ENCODE data around the gene GBE1.

The GBE1 gene

GRCh38 chr3:81459733-81460132 lies 301.7 kb downstream of the GBE1 start:
- DNase-seq: no peak

DNA sequence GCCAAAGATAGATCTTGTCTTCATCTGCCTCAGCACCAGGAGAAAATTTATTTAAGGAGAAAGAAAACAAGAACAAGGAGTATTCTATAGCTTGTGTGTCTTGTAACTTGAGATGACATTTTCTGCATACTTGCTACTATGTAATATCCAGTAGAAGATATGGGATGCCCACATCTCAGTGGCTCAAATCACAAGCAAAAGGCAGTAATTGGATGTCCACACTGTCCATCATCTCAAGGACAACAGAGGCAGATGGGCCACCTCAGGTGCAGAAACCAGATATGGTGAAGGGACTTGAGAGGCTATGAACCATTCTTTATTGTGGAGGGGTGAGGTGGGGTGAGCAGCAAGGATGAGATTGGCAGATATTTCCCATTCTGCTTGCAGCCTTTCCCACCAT lies 309.0 kb downstream of the GBE1 start:
- DNase-seq: peak; percentile 40

DNA sequence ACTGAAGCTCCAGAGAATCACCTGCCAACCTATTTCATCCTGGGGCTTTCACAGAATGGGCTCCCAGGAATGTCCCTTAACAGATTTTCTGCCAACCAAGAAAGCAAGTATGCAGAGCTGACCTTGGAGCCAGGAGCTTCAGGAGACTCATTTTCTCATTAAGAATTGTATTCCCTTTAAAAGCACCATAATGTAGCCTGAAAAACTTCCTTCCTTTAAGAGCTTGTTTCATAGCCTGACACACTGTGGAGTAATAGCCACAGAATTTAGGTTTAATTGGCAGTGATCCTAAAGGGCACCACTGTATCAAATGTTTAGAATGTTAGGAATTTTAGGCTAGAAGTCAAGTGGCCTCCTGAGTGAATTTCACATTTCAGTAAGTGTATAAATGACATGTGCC lies 309.8 kb downstream of the GBE1 start:
- peak; percentile 87 for DNase-seq

GRCh38 chr3:81451140-81451539 lies 310.3 kb downstream of the GBE1 start:
- no peak for DNase-seq

DNA sequence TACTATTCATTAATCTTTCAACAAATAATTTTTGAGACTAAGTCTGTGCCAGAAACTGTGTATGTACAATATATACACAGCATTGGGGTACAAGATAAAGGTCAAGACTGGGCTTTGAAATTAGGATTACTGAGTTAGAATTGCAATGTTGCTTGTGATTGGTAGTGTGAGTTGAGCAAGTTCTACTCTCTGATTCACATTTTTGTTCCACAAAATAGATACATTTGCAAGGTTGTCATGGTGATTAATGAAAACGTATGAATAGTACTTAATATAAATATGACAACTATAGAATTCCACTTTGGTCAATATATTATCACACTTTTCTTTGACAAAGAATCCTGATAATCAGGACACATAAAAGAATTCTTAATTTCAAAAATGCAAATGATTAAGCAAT lies 314.6 kb downstream of the GBE1 start:
- DNase-seq: peak; percentile 18

DNA sequence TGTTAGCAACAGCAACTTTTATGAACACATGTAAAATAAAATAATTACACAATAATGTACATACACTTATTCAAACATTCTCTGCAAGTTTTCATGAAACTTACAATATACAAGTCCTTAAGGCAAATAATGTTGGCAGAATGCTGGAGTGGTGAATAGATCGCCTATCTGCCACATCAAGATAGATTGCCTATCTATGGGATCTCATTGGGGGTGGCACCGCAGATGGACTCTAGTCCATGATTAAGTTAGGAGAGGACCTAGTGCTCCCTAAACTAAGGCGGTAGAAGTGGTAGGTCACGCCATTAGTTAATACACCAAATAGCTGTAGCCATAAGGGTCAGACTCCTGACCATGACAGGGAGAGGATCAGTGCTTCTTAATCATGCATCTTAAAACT lies 315.7 kb downstream of the GBE1 start:
- DNase-seq: no peak

GRCh38 chr3:81444817-81445460 lies 316.5 kb downstream of the GBE1 start:
- no peak for DNase-seq

GRCh38 chr3:81443958-81444357 lies 317.5 kb downstream of the GBE1 start:
- DNase-seq: peak; percentile 86

DNA sequence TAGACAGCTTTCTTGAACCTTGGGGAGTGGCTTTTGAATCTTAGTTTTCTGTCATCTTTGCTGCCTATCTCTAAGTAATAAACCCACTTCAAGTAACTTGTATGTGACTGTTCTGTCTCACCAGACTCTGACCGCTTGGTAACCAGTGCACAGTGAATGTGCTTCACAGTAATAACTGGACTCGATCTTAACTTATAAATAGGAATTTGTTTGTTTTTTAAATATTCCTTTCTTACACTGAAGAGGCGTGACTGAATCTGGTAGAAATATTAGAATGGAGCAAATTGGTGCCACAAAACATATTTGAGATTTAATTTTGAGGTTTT lies 318.0 kb downstream of the GBE1 start:
- no peak for DNase-seq

DNA sequence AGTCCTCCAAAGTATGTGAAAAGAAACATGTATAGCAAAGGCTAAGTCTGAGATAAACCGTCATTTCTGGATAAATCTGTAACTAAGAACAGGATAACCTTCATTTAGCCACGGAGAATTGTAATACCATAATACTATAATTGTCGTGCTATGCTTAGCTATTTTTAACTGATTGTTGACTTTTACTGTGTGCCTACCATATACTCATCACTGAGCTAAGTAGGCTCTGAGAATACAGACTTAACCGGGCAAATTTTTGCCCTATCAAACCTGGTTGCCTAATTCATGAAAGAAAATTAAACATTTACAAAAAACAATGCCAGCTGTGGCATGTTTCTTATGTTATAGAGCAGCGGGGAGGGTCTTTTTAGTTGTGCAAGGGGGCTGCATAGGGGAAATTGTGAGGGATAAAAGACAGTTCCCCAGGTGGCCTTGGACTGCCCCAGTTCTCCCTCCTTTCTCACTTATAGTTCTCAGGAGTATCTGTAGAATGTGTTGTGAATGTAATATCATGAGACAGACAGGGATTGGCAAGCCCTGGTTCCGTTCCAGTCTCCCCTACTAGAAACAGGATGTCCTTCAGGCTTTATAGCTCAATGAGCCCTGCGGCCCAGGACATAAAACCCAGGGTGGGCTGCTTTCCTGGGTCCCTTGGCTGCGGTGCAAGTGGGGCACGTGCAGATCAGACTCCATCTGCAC lies 318.5 kb downstream of the GBE1 start:
- DNase-seq: no peak

GRCh38 chr3:81440661-81441060 lies 320.8 kb downstream of the GBE1 start:
- no peak for DNase-seq

All from fibroblast of upper back skin (primary cell).